Osteoblast (primary cell): ENCODE data around the gene PACS2. TPM values are rescaled to one million over a fixed set of nuclear protein-coding genes. Genes with fewer than 3 reads are reported as not detected.

Experiments
- DNase-seq: peaks from one replicate; pipeline ENCODE4 v3.0.0; 2011; ENCODE audit warnings: low spot score, mixed read lengths; ENCODE audit not compliant: insufficient read length; ENCODE audit errors: missing footprints
- H2AFZ ChIP-seq: 2 replicates; pipeline ENCODE4 v1.6.0; 2011; ENCODE audit warnings: mild to moderate bottlenecking, low read length
- H3K27ac ChIP-seq: 2 replicates; pipeline ENCODE4 v1.5.1; 2011; ENCODE audit warnings: mild to moderate bottlenecking, low read depth, low read length, moderate library complexity
- H3K27me3 ChIP-seq: 2 replicates; pipeline ENCODE4 v1.6.0; 2012; ENCODE audit warnings: mild to moderate bottlenecking, control low read depth, inconsistent platforms, low read length, moderate library complexity; ENCODE audit not compliant: insufficient read depth
- H3K36me3 ChIP-seq: 2 replicates; pipeline ENCODE4 v1.5.1; 2011; ENCODE audit warnings: mild to moderate bottlenecking, low read length, control low read depth, moderate library complexity; ENCODE audit not compliant: insufficient read depth
- H3K4me1 ChIP-seq: 2 replicates; pipeline ENCODE4 v1.5.1; 2011; ENCODE audit warnings: mild to moderate bottlenecking, low read length, control low read depth, moderate library complexity; ENCODE audit not compliant: insufficient read depth
- H3K4me2 ChIP-seq: 2 replicates; pipeline ENCODE4 v1.6.0; 2011; ENCODE audit warnings: mild to moderate bottlenecking, low read length; ENCODE audit not compliant: insufficient read depth
- H3K4me3 ChIP-seq: fragments of 200-600 bp; sonication (generic); 3 replicates; pipeline ENCODE4 v1.5.1; 2012; ENCODE audit warnings: mild to moderate bottlenecking, low read length, inconsistent platforms; ENCODE audit not compliant: insufficient read depth
- H3K79me2 ChIP-seq: 2 replicates; pipeline ENCODE4 v1.6.0; 2012; ENCODE audit warnings: mild to moderate bottlenecking, low read length, control low read depth, inconsistent platforms; ENCODE audit not compliant: insufficient read depth
- H3K9me3 ChIP-seq: 2 replicates; pipeline ENCODE4 v1.5.1; 2011; ENCODE audit warnings: low read depth, low read length, control low read depth
- H4K20me1 ChIP-seq: 2 replicates; pipeline ENCODE4 v1.6.0; 2012; ENCODE audit warnings: mild to moderate bottlenecking, low read length, control low read depth; ENCODE audit not compliant: insufficient read depth
- CTCF ChIP-seq: IDR thresholded peaks from 2 replicates; pipeline ENCODE4 v1.5.1; 2011; ENCODE audit warnings: mild to moderate bottlenecking, low read depth, low read length, moderate library complexity; ENCODE audit errors: extremely low read depth
- total RNA-seq: library from RNA; depleted of rRNA; stranded (reverse); fragments of >200 nt; gene quantifications from 2 replicates; pipeline ENCODE4 v1.2.3, GENCODE V29; 2012

Gene PACS2
- total RNA-seq, 1 donor: 81.1 TPM

DNA sequence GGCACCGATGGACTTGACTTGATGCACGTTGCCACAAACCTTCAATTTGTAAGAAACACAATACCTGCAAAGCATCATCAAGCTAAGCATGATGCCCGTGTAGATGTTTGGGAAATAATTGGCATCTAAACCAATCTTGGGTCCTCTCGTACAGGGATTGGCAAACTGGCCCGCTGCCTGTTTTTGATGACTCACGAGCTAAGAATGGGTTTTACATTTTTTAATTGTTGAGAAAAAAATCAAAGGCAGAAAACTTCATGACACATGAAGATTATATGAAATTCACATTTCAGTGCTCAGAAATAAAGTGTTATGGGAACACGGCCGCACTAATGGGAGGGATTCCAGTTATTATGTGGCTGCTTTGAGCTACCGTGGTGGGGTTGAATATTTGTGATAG lies 116.0 kb downstream of the PACS2 start:
- TF ChIP-seq CTCF: no peak
- no peak overlapping the region for H2AFZ ChIP-seq
- no peaks in the 10 kb centered on the region for H3K9me3 ChIP-seq
- peaks cover 63% of the 10 kb centered on the region for H4K20me1 ChIP-seq
- peak; percentile 95 for DNase-seq
- H3K27me3 ChIP-seq: no peaks in the 10 kb centered on the region
- H3K4me1 ChIP-seq: peaks cover 16% of the 10 kb centered on the region
- peaks cover 88% of the 10 kb centered on the region for H3K79me2 ChIP-seq
- no peak overlapping the region for H3K4me3 ChIP-seq
- peak overlapping the region; percentile 45 for H3K4me2 ChIP-seq
- peak overlapping the region; percentile 57 for H3K27ac ChIP-seq
- H3K36me3 ChIP-seq: peaks cover 5% of the 10 kb centered on the region

GRCh38 chr14:105431256-105431655 lies 116.7 kb downstream of the PACS2 start:
- Histone ChIP-seq H3K79me2 (peaks cover 89% of the 10 kb centered on the region), H4K20me1 (peaks cover 61% of the 10 kb centered on the region), H3K27ac (peak overlapping the region; percentile 57)

DNA sequence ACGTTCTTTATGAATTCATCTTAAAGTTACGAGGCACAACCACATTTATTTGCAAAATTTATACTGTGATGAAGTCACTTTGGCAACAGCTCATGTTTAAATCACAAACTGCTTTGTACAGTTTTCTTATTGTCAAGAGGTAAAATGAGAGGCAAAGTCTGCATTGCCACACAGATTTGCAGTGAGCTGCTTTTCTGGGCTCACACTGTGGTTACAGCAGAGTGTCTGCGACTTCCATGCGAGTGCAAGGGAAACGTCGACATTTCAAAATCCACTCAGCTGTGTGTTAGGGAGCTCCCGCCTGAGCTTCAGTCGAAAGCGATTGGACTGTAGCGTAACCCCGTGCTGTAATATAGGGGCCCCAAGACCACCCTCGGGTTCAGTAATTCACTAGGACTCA lies 118.1 kb downstream of the PACS2 start:
- peaks cover 62% of the 10 kb centered on the region for H4K20me1 ChIP-seq
- H3K4me1 ChIP-seq: peaks cover 16% of the 10 kb centered on the region
- H3K9me3 ChIP-seq: no peaks in the 10 kb centered on the region
- H3K27ac ChIP-seq: peak overlapping the region; percentile 48
- peaks cover 89% of the 10 kb centered on the region for H3K79me2 ChIP-seq
- H2AFZ ChIP-seq: no peak overlapping the region
- H3K27me3 ChIP-seq: no peaks in the 10 kb centered on the region
- H3K4me2 ChIP-seq: no peak overlapping the region
- no peak for TF ChIP-seq CTCF
- no peaks in the 10 kb centered on the region for H3K36me3 ChIP-seq
- no peak overlapping the region for H3K4me3 ChIP-seq
- no peak for DNase-seq

More at GRCh38 chr14:105431256-105431655, 116.7 kb downstream of the PACS2 start:
- Histone ChIP-seq H3K4me3 (no peak overlapping the region), H3K36me3 (peaks cover 5% of the 10 kb centered on the region), H2AFZ (no peak overlapping the region), H3K27me3 (no peaks in the 10 kb centered on the region), H3K4me2 (peak overlapping the region; percentile 45), H3K9me3 (no peaks in the 10 kb centered on the region), H3K4me1 (peaks cover 16% of the 10 kb centered on the region)
- no peak for TF ChIP-seq CTCF
- no peak for DNase-seq

GRCh38 chr14:105433161-105433605 lies 118.6 kb downstream of the PACS2 start:
- H3K4me2 ChIP-seq: no peak overlapping the region
- TF ChIP-seq CTCF: no peak
- peaks cover 89% of the 10 kb centered on the region for H3K79me2 ChIP-seq
- H3K4me3 ChIP-seq: no peak overlapping the region
- peaks cover 66% of the 10 kb centered on the region for H4K20me1 ChIP-seq
- no peaks in the 10 kb centered on the region for H3K9me3 ChIP-seq
- H3K4me1 ChIP-seq: peaks cover 16% of the 10 kb centered on the region
- DNase-seq: no peak
- no peak overlapping the region for H2AFZ ChIP-seq
- H3K27me3 ChIP-seq: no peaks in the 10 kb centered on the region
- H3K36me3 ChIP-seq: no peaks in the 10 kb centered on the region
- H3K27ac ChIP-seq: no peak overlapping the region
